GM19238 (cell line): ENCODE data around the gene KRTAP5-7.
"Not testable (repeated sequence)": the region's sequence is repeated elsewhere in the genome, so short reads cannot be mapped to it uniquely, and the experiment has no call there.

Source experiments
- DNase-seq: peaks from one replicate; pipeline ENCODE4 v3.0.0; 2011; ENCODE audit warnings: low spot score; ENCODE audit not compliant: insufficient read length

KRTAP5-7 gene

GRCh38 chr11:71532036-71532610, 5.1 kb downstream of the KRTAP5-7 start:
- no peak for DNase-seq

GRCh38 chr11:71534711-71535608, 7.9 kb downstream of the KRTAP5-7 start:
- not testable (repeated sequence) for DNase-seq

- DNase-seq, result no peak
Observed at GRCh38 chr11:71535825-71536224, 8.8 kb downstream of the KRTAP5-7 start.

GRCh38 chr11:71537537-71537936, 10.5 kb downstream of the KRTAP5-7 start:
- no peak for DNase-seq

- not testable (repeated sequence) for DNase-seq
Observed at GRCh38 chr11:71537977-71538665, 11.1 kb downstream of the KRTAP5-7 start, which contains the start of gene KRTAP5-8. KRTAP5-8 (plus strand) TSS chr11:71538025; CDS start chr11:71538056, 31 bp downstream.

GRCh38 chr11:71538666-71538990, 11.6 kb downstream of the KRTAP5-7 start:
- DNase-seq, result no peak

- DNase-seq, result no peak
Observed at GRCh38 chr11:71539017-71539416, 11.9 kb downstream of the KRTAP5-7 start.

- DNase-seq, result not testable (repeated sequence)
Observed at GRCh38 chr11:71539971-71540370, 12.9 kb downstream of the KRTAP5-7 start.

- not testable (repeated sequence) for DNase-seq
Observed at GRCh38 chr11:71540521-71541304, 13.6 kb downstream of the KRTAP5-7 start.

GRCh38 chr11:71542382-71542781, 15.3 kb downstream of the KRTAP5-7 start:
- no peak for DNase-seq

- DNase-seq, result no peak
Observed at GRCh38 chr11:71542879-71543777, 16.1 kb downstream of the KRTAP5-7 start.

GRCh38 chr11:71543866-71544265, 16.8 kb downstream of the KRTAP5-7 start:
- DNase-seq, result no peak

- DNase-seq, result no peak
Observed at GRCh38 chr11:71544525-71545214, 17.6 kb downstream of the KRTAP5-7 start.

GRCh38 chr11:71545405-71545966, 18.4 kb downstream of the KRTAP5-7 start:
- DNase-seq, result no peak

GRCh38 chr11:71548120-71548519, 21.1 kb downstream of the KRTAP5-7 start, which contains the start of gene KRTAP5-9:
KRTAP5-9 (plus strand) TSS chr11:71548420; CDS start chr11:71548658, 238 bp downstream.
- DNase-seq, result no peak

GRCh38 chr11:71548716-71549151, 21.7 kb downstream of the KRTAP5-7 start:
- no peak for DNase-seq

- DNase-seq, result no peak
Observed at GRCh38 chr11:71551711-71552110, 24.6 kb downstream of the KRTAP5-7 start.

- DNase-seq, result no peak
Observed at GRCh38 chr11:71554996-71555395, 27.9 kb downstream of the KRTAP5-7 start.

- no peak for DNase-seq
Observed at GRCh38 chr11:71555508-71555907, 28.4 kb downstream of the KRTAP5-7 start.
